Body of pancreas (tissue), 4 donors: ENCODE results near the gene EPHB2.

Experiments
- CTCF ChIP-seq, 7 experiments: fragments of 450-650 bp in 4 of 7; fragments of 200-600 bp in 3 of 7; sonication (generic) in 3 of 7; IDR thresholded peaks; one replicate each; pipeline ENCODE4 v1.5.1; 2016 to 2019; ENCODE audit warnings: antibody characterized with exemption in 7 of 7
- POLR2A ChIP-seq, 3 donors: fragments of 450-650 bp; IDR thresholded peaks; one replicate each; pipeline ENCODE4 v1.6.1; 2016; ENCODE audit warnings: antibody characterized with exemption in 3 of 3, mild to moderate bottlenecking in 2 of 3

DNA sequence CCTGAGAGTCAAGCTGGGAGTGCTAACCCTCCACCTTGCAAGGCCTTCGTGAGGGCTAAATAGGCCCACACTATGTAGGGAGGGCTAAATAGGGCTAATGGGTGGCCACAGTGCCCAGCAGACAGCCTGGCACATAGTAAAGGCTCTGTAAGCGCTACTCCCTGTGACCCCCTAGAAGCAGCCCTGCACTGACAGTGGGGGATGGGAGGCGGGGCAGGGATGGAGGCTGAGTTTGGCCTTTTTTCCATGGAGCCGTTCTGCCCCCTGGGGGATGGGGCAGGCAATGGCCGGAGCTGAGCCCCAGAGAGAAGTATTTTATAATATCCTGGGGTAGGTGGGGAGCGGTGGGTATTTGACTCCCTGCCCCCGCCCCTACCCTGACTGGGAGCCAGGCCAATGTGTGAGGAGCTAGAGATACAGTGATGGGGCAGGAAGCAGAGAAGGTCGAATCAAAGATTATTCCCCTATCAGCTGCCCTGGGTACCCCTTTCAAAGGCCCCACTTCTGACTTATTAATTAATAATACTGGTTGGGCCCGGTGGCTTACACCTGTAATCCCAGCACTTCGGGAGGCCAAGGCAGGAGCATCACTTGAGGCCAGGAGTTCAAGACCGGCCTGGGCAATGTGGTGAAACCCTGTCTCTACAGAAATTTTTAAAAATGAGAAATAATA lies 219.7 kb downstream of the EPHB2 start:
- peak; percentile 29 to 59 (median 42) for TF ChIP-seq CTCF (IDR thresholded peaks at IDR 0.05)
- no peak for TF ChIP-seq POLR2A (IDR thresholded peaks at IDR 0.05)
